ENCODE results near the gene AKAP8. TPM values are rescaled to one million over a fixed set of nuclear protein-coding genes. Genes with fewer than 3 reads are reported as not detected.
"Not testable (repeated sequence)": the region's sequence is repeated elsewhere in the genome, so short reads cannot be mapped to it uniquely, and the experiment has no call there.

Gene AKAP8
- polyA plus RNA-seq, 1 donor from 2014 or later, result 22.7 TPM

DNA sequence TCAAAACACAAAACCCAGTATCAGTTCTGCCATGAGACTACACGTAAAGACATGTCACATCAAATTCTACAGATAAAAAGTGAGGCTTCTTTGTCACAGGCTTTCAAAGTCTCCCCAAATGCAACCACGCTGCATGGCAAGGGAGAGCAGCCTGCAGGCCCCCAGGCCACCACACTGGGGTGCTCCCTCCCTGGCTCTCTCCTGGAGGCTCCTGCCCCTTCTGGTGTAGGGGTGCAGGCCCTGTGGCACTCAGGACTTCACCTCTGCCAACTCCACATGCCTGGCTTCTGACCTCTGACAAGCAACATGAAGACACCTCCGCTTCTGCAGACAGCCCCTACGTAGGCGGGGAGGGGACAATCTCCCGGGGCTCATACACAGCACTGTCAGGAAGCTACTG, 14.3 kb downstream of the AKAP8 start:
- H3K36me3 ChIP-seq (ENCODE audit: insufficient read depth, low read length), result peaks cover 13% of the 10 kb centered on the region
- no peak overlapping the region for H3K27ac ChIP-seq (ENCODE audit: low read length)

DNA sequence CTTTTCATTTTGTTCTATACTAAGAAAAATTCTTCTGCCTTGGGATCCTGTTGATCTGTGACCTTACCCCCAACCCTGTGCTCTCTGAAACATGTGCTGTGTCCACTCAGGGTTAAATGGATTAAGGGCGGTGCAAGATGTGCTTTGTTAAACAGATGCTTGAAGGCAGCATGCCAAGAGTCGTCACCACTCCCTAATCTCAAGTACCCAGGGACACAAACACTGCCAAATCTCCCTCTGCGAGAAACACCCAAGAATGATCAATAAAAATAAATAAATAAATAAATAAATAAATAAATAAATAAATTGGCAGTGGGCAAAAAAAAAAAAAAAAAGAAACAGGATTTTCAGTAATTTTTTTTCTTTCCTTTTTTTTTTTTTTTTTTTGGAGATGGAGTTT, 15.8 kb downstream of the AKAP8 start:
- not testable (repeated sequence) for H3K4me3 ChIP-seq (ENCODE audit: low read length); H3K9ac ChIP-seq (ENCODE audit: low read length); H3K79me2 ChIP-seq (replicated peaks; ENCODE audit: insufficient read depth, low read length); H3K9me2 ChIP-seq (ENCODE audit: insufficient read depth, low read length); H2AFZ ChIP-seq (ENCODE audit: low read depth, low read length); H3K27ac ChIP-seq (ENCODE audit: low read length); H3K4me2 ChIP-seq (ENCODE audit: low read length); H3F3A ChIP-seq (ENCODE audit: insufficient read depth, low read length, poor library complexity, severe bottlenecking); H3K27me3 ChIP-seq (ENCODE audit: insufficient read depth, low read depth, low read length); H3K9me3 ChIP-seq (ENCODE audit: low read length); H4K20me1 ChIP-seq (ENCODE audit: insufficient read depth)
- H3K36me3 ChIP-seq (ENCODE audit: insufficient read depth, low read length), result peaks cover 13% of the 10 kb centered on the region

More for the DNA sequence above, 14.3 kb downstream of the AKAP8 start:
- Histone ChIP-seq H3K9me2 (ENCODE audit: insufficient read depth, low read length) (no peaks in the 10 kb centered on the region), H3K27me3 (ENCODE audit: insufficient read depth, low read depth, low read length) (no peaks in the 10 kb centered on the region), H3K4me2 (ENCODE audit: low read length) (no peak overlapping the region), H3K9ac (ENCODE audit: low read length) (no peak overlapping the region), H4K20me1 (ENCODE audit: insufficient read depth) (no peaks in the 10 kb centered on the region), H3F3A (ENCODE audit: insufficient read depth, low read length, poor library complexity, severe bottlenecking) (no peaks in the 10 kb centered on the region), H3K9me3 (ENCODE audit: low read length) (no peaks in the 10 kb centered on the region), H2AFZ (ENCODE audit: low read depth, low read length) (no peak overlapping the region), H3K4me3 (ENCODE audit: low read length) (no peak overlapping the region), H3K79me2 (replicated peaks; ENCODE audit: insufficient read depth, low read length) (no peaks in the 10 kb centered on the region)
- TF ChIP-seq, protein P1, sequence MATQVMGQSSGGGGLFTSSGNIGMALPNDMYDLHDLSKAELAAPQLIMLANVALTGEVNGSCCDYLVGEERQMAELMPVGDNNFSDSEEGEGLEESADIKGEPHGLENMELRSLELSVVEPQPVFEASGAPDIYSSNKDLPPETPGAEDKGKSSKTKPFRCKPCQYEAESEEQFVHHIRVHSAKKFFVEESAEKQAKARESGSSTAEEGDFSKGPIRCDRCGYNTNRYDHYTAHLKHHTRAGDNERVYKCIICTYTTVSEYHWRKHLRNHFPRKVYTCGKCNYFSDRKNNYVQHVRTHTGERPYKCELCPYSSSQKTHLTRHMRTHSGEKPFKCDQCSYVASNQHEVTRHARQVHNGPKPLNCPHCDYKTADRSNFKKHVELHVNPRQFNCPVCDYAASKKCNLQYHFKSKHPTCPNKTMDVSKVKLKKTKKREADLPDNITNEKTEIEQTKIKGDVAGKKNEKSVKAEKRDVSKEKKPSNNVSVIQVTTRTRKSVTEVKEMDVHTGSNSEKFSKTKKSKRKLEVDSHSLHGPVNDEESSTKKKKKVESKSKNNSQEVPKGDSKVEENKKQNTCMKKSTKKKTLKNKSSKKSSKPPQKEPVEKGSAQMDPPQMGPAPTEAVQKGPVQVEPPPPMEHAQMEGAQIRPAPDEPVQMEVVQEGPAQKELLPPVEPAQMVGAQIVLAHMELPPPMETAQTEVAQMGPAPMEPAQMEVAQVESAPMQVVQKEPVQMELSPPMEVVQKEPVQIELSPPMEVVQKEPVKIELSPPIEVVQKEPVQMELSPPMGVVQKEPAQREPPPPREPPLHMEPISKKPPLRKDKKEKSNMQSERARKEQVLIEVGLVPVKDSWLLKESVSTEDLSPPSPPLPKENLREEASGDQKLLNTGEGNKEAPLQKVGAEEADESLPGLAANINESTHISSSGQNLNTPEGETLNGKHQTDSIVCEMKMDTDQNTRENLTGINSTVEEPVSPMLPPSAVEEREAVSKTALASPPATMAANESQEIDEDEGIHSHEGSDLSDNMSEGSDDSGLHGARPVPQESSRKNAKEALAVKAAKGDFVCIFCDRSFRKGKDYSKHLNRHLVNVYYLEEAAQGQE (IDR thresholded peaks at IDR 0.05; ENCODE audit: borderline replicate concordance), result no peak
- TF ChIP-seq TAF1 (IDR thresholded peaks at IDR 0.05; ENCODE audit: low read depth) (no peak), EP300 (conservative IDR thresholded peaks at IDR 0.05; ENCODE audit: poor library complexity, severe bottlenecking) (no peak), MXI1 (conservative IDR thresholded peaks at IDR 0.05; ENCODE audit: poor library complexity, severe bottlenecking) (no peak), POLR2AphosphoS5 (IDR thresholded peaks at IDR 0.05) (no peak), EZH2 (IDR thresholded peaks at IDR 0.05; ENCODE audit: borderline replicate concordance, insufficient read depth, low read length, poor library complexity, severe bottlenecking) (no peak), SMC3 (conservative IDR thresholded peaks at IDR 0.05; ENCODE audit: poor library complexity) (no peak), RAD21 (conservative IDR thresholded peaks at IDR 0.05) (no peak)

DNA sequence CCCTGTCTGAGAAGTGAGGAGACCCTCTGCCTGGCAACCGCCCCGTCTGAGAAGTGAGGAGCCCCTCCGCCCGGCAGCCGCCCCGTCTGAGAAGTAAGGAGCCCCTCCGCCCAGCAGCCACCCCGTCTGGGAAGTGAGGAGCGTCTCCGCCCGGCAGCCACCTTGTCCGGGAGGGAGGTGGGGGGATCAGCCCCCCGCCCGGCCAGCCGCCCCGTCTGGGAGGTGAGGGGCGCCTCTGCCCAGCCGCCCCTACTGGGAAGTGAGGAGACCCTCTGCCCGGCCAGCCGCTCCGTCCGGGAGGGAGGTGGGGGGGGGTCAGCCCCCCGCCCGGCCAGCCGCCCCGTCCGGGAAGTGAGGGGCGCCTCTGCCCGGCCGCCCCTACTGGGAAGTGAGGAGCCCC, 16.5 kb downstream of the AKAP8 start:
- not testable (repeated sequence) for H3K4me2 ChIP-seq (ENCODE audit: low read length); H3K9me3 ChIP-seq (ENCODE audit: low read length); H3K79me2 ChIP-seq (replicated peaks; ENCODE audit: insufficient read depth, low read length); H3K27ac ChIP-seq (ENCODE audit: low read length); H3K9me2 ChIP-seq (ENCODE audit: insufficient read depth, low read length); H3K4me3 ChIP-seq (ENCODE audit: low read length); H3K9ac ChIP-seq (ENCODE audit: low read length); H4K20me1 ChIP-seq (ENCODE audit: insufficient read depth); H3K27me3 ChIP-seq (ENCODE audit: insufficient read depth, low read depth, low read length); H3F3A ChIP-seq (ENCODE audit: insufficient read depth, low read length, poor library complexity, severe bottlenecking); H2AFZ ChIP-seq (ENCODE audit: low read depth, low read length)
- peaks cover 13% of the 10 kb centered on the region for H3K36me3 ChIP-seq (ENCODE audit: insufficient read depth, low read length)

DNA sequence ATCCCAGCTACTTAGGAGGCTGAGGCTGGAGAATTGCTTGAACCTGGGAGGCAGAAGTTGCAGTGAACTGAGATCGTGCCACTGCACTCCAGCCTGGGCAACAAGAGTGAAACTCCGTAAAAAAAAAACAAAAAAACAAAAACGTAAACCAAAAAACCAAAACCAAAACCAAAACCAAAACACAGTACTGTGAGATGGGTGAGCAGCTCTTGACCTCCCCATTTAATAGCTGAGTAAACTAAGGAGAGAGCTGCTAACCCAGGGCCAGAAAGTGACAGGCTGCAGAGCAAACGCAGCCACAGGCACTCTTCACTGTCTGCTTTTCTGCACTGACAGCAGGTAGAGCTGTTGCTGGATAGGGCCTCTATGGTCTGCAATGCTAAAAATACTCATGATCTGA, 19.6 kb downstream of the AKAP8 start:
- peak overlapping the region; percentile 20 for H3K27ac ChIP-seq (ENCODE audit: low read length)
- H3K9me2 ChIP-seq (ENCODE audit: insufficient read depth, low read length); H3K9ac ChIP-seq (ENCODE audit: low read length); H3K36me3 ChIP-seq (ENCODE audit: insufficient read depth, low read length); H3K79me2 ChIP-seq (replicated peaks; ENCODE audit: insufficient read depth, low read length); H4K20me1 ChIP-seq (ENCODE audit: insufficient read depth); H3K4me2 ChIP-seq (ENCODE audit: low read length); H3K27me3 ChIP-seq (ENCODE audit: insufficient read depth, low read depth, low read length); H3K4me3 ChIP-seq (ENCODE audit: low read length); H3F3A ChIP-seq (ENCODE audit: insufficient read depth, low read length, poor library complexity, severe bottlenecking); H2AFZ ChIP-seq (ENCODE audit: low read depth, low read length); H3K9me3 ChIP-seq (ENCODE audit: low read length): not testable (repeated sequence)

Data from neural cell (in vitro differentiated cells).